C4-2B (cell line): ENCODE measurements around the gene CRACR2A.
A peak's percentile ranks its signal among the peaks of the same experiment; 100 is the strongest.

Experiments used
- H3K27ac ChIP-seq: fragments of 450-650 bp; 2 replicates; pipeline ENCODE4 v1.5.1; 2017
- ZFX ChIP-seq: fragments of 450-650 bp; IDR thresholded peaks from 2 replicates; pipeline ENCODE4 v1.6.1; 2017
- TF ChIP-seq, protein P1 (sequence below): fragments of 450-650 bp; conservative IDR thresholded peaks from 2 replicates; pipeline ENCODE4 v1.5.1; 2017; ENCODE audit warnings: mild to moderate bottlenecking

Gene CRACR2A, protein sequence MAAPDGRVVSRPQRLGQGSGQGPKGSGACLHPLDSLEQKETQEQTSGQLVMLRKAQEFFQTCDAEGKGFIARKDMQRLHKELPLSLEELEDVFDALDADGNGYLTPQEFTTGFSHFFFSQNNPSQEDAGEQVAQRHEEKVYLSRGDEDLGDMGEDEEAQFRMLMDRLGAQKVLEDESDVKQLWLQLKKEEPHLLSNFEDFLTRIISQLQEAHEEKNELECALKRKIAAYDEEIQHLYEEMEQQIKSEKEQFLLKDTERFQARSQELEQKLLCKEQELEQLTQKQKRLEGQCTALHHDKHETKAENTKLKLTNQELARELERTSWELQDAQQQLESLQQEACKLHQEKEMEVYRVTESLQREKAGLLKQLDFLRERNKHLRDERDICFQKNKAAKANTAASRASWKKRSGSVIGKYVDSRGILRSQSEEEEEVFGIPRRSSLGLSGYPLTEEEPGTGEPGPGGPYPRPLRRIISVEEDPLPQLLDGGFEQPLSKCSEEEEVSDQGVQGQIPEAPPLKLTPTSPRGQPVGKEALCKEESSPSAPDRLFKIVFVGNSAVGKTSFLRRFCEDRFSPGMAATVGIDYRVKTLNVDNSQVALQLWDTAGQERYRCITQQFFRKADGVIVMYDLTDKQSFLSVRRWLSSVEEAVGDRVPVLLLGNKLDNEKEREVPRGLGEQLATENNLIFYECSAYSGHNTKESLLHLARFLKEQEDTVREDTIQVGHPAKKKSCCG

DNA sequence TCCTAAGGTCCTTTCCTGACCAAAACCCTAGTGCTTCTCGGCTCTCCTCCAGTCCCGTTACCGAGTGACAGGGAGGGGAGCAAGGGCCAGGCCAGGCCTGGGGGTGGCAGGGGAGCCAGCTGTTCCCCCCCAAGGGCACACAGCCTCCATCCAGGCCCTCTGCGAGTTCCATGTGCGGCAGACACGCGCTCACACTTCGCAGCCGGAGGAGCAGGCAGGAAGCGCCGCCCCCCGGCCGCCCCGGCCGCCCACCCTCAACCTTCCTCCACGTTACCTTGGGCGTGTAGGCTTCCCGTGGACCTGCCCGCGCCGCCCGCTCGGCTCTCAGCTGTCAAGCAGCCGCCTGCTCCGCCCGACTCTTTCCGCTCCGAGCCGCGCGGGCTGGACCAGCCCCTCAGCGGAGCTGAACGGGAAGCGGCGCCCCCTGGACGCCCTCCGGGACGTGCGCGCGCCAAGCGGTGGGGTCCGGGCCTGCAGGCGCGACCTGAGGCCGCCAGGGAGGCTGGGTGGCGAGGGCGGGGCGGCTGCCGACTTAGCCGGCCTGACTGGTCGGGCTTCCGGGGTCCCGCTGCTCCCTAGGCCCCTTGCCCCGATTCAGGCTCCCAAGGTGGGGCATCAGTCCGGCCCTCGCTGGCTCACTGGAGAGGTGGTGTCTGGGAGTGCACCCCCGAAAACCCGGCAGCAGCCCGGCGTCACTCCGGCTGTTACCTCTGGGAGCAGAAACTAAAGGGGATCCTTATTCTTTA lies at the start of gene CRACR2A:
Gene CRACR2A (minus strand): TSS at position 369 of the 746 bp plus-strand sequence. CDS start 56,110 bp downstream, outside the sequence.
- H3K27ac ChIP-seq = no peak within 1 kb of the TSS; the same call in 1 of the 2 replicates

DNA sequence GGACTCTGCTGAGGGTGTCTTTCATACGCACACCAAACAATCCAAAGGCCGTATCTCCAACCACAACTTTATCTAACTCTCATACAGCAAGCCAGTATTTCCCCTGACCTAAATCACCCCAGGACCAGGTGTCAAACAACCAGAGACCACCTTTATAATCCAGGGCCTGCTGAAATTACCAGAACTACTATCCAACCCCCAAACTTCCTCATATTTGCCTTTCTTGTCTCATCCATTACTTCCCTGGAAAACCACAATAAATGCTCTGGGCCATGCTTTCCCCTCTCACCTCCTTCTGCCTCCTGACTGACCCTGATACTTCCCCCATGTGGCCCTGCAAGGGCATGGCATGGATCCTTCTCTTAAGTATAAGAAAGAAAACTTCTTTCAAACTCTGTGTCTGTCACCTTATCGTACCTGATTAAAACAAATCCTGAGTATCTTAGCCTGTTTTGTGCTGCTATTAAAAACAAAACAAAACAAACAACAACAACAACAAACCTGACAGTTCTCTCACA lies 44.7 kb upstream of the CRACR2A start:
- no peak overlapping the region; the same call in 1 of the 2 replicates for H3K27ac ChIP-seq
- no peak for TF ChIP-seq ZFX
- TF ChIP-seq, protein P1, sequence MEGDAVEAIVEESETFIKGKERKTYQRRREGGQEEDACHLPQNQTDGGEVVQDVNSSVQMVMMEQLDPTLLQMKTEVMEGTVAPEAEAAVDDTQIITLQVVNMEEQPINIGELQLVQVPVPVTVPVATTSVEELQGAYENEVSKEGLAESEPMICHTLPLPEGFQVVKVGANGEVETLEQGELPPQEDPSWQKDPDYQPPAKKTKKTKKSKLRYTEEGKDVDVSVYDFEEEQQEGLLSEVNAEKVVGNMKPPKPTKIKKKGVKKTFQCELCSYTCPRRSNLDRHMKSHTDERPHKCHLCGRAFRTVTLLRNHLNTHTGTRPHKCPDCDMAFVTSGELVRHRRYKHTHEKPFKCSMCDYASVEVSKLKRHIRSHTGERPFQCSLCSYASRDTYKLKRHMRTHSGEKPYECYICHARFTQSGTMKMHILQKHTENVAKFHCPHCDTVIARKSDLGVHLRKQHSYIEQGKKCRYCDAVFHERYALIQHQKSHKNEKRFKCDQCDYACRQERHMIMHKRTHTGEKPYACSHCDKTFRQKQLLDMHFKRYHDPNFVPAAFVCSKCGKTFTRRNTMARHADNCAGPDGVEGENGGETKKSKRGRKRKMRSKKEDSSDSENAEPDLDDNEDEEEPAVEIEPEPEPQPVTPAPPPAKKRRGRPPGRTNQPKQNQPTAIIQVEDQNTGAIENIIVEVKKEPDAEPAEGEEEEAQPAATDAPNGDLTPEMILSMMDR = no peak; the same call in 1 of the 2 replicates

More for the DNA sequence above, at the start of gene CRACR2A:
- TF ChIP-seq, protein P1 = no peak
- TF ChIP-seq ZFX = no peak

DNA sequence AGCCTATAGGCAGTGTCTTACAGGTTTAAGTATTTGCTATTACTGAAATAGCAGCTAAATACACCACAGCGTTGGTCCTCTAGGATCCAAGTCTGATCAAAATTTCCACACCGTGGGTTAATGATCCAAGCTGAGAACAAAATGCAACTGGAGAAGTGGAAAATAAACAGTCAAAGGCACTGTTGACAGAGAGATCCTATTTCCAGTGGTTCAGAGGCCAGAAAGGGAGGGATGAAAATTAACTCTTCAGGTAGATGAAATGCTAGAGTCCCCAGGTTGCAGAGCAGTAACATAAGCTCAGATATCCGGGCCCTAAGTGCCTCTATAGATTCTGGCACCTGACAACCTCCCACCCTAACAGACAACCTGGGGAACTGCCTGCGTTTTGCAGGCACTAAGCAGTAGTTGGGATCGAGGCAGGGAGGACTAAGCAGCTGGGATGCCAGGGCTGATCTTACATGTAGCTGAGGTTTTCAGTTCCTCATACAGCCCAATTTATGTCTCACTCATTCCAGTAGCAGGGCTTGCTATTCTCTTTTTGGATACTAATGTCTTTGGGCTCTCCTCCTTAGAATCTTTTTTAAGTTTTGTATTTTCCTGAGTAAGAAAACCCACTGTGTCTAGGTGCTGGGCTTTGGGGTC lies 42.7 kb upstream of the CRACR2A start:
- TF ChIP-seq, protein P1 = no peak
- H3K27ac ChIP-seq = peak overlapping the region; percentile 54

DNA sequence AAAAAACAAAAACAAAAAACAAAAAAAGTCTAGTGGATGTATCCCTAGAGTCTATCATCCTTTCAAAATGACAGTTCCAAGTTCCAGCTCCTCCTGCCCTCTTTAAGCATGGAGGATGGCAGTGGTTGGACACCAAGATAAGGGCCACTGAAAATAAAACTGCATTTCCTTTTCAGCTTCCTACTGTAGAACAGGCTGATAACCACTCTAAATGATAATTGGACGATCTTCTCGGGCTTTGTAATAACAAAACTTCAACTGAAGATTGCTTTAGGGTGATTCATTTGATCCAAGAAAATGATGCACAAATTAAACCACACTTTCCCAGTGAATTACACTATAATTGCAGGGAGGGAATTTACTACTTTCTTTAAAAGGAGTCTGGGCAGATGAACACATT lies 42.2 kb upstream of the CRACR2A start:
- no peak for TF ChIP-seq ZFX
- TF ChIP-seq, protein P1 = no peak
- H3K27ac ChIP-seq = peak overlapping the region; percentile 34

DNA sequence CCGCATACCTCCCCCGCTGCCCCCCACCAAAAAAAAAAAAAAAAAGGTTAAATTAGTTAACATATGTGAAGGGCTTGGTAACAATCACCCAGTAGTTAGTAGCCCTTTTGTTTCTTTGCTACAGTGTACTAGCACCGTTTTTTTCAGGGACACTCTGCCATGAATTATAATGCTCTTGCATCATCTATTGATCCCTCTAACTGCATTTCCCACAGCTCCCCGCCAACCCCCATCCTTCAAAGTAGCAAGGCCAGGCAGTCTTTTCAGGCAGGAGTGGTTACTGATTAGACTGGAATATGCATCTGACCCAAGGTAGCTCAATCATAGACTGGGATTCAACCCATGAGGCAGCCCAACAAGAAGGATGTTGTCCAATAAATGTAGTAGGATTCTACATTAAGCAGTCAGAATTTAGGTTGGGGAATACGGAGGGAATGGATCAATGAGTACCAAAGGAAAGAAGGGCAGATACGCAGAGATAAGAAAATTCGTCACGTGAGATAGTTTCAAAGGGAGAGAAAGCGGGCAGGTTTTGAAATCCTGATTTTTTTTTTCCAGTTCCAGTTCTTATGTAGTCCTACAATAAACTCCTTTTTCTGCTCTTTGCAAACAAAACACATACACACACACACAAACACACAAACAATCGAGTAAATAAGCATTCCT lies 39.8 kb upstream of the CRACR2A start:
- TF ChIP-seq, protein P1 = no peak
- no peak for TF ChIP-seq ZFX
- H3K27ac ChIP-seq = peak overlapping the region; percentile 82

DNA sequence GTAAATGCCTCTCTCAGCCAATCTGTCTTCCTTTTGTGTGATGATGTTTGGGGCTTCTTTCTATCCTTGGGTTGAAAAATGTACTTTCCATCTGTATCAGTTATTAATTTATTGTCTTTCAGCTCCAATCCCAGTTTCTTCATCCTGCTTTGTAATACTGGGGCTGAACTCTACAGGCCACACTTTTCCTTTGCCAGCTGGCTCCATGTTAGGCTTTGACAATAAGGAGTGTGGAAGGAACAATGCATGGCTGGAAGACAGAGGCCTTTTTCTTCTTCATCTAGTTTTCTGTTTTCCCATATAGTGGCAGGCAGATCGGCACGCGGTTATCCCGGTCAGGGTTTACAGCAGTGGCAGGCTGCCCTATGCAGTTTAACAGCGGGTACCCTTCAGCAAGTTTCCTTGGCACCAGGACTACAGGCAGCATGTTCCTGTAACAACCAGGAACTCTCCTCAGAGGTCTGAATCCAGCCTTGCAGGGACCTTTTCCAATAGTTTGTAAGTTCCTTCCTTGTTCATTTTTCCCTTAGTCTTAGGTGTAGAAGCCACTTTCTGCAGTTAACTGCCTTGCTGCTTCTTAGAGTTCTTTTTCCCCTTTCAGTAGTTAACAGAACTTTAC lies 38.5 kb upstream of the CRACR2A start:
- no peak for TF ChIP-seq ZFX
- TF ChIP-seq, protein P1 = no peak
- peak overlapping the region; percentile 82 for H3K27ac ChIP-seq
